ENCODE results near the gene SH2D1B.

The SH2D1B gene

GRCh38 chr1:162397943-162398560 is 13.9 kb downstream of the SH2D1B start:
- no peak for DNase-seq

DNA sequence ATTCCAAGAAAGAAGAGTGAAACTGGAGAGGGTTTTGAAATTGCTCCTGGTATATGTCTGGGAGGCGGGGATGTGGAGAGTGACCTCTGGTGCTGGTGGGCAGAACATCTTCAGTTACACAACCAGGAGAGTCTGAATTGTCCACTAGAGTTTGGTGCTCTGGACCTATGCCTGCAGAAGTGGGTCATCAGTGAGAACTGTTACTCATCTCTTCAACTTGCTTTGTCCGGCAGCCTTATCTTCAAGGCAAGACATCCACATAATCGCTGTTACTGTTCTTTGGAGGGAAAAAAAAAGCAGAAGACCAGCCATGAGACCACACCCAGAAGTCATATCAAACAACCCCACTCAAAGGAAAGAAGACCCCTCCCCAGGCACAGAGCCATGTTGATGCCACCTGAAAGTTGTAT is 14.9 kb downstream of the SH2D1B start:
- no peak for DNase-seq

- no peak for DNase-seq
Measured at GRCh38 chr1:162396201-162396906, 15.6 kb downstream of the SH2D1B start.

GRCh38 chr1:162391790-162392563 is 20.0 kb downstream of the SH2D1B start:
- peak; percentile 58 for DNase-seq

GRCh38 chr1:162390396-162391185 is 21.3 kb downstream of the SH2D1B start:
- no peak for DNase-seq

DNA sequence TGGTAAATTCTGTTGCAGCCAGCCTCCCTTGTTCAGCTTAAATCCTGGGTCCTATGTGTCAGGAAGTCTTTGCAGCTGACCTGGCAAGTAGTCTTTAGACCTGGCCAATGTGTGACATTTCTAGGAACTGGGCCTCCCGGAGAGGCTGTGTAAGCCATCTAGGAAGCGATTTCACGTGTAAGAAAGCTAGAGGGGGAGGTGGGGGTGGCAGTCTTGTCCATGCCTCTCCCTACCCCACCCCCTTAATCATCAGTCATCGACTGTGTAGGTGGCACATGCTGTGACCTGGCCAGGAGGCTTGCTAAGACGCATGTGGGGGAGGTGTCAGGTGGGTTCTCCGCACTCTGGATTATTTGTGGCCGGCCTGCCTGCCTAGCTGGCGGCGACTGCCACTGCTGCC is 22.0 kb downstream of the SH2D1B start:
- DNase-seq = no peak

- DNase-seq = no peak
Measured at GRCh38 chr1:162389021-162389818, 22.7 kb downstream of the SH2D1B start.

- no peak for DNase-seq
Measured at GRCh38 chr1:162388615-162389014, 23.3 kb downstream of the SH2D1B start.

DNA sequence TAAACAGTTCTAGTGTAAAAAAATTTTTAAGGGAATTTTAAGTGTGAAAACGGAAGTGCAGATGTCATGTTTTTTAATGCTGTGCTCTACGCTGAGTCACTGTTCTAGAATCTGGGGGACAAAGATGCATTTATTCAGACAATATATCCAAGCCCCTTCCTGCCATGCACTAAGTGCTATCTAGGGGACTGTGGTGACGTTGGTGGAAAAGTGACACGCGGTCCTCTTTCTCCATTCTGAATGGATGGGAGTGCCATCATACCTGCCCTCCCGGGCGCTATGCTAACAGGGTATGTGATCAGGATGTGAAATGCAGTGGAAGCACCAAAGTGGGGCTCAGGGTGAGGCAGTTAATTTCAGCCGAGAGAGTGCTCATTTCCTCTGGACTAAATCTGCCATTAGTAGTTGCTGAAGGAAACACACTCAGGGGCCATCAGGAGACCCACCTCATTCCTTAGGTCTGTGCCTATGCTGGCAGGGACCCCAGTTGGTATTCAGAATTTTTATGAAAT is 23.8 kb downstream of the SH2D1B start:
- DNase-seq = no peak

DNA sequence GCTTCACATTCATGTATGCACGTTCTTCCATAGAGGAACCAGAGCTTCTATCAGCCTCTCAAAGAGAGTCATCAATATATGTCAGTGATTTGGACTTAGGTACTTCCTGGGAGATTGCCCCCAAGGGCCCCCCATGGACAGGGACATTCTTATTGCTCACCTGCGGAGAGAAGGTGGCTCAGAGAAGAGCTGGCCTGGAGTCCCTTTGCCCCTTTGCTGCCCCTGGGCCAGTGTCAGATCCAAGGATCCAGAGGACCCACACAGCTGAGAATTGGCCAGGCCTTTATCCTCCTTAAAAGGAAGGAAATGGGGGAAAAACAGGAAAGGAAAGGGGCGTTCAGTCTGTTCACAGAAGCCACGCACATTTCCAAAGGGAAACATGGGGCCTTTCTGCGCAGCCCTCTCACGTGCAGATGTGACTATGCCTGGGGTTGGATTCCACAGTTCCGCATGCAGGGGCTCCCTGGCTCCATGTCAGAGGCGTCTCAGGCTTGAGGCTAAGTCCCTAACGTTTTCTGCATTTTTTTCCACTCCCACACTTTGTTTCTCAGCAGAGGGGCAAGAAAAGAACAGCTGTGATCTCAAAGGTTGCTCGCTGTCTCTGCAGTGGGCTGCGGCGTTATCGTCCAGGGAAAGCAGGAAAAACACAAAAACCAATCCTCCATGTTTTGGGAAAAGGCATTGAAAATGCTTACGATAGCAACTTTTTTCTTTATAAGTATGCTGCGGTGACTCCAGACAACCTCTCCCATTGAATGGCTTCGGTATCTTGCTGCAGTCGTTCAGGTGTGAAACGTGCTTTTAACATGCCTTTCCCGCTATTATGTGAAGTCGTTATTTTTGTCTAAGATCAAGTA is 24.5 kb downstream of the SH2D1B start:
- DNase-seq = no peak

GRCh38 chr1:162386292-162387225 is 25.4 kb downstream of the SH2D1B start:
- DNase-seq = no peak

DNA sequence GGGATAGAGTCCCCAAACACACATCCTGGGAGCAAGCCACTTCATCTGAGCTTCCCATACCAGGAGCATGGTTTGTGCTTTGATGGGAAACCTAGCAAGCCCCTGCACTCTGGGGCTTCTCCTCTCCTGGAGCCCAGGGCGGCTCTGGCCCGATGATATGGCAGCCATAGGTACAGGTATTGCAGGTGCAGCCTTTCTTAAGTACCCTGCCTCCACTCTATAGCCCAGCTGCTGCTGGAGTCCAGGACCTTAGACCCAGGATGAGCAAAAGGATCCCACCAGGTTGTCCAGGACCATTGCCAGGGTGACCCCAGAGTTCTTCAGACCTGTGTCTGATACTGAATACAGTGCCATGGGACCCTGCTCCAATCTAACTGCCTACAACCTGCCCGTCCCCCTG is 26.2 kb downstream of the SH2D1B start:
- no peak for DNase-seq

- no peak for DNase-seq
Measured at GRCh38 chr1:162385280-162385623, 26.7 kb downstream of the SH2D1B start.

GRCh38 chr1:162384601-162385279 is 27.2 kb downstream of the SH2D1B start:
- no peak for DNase-seq

- DNase-seq = no peak
Measured at GRCh38 chr1:162384116-162384515, 27.8 kb downstream of the SH2D1B start.

DNA sequence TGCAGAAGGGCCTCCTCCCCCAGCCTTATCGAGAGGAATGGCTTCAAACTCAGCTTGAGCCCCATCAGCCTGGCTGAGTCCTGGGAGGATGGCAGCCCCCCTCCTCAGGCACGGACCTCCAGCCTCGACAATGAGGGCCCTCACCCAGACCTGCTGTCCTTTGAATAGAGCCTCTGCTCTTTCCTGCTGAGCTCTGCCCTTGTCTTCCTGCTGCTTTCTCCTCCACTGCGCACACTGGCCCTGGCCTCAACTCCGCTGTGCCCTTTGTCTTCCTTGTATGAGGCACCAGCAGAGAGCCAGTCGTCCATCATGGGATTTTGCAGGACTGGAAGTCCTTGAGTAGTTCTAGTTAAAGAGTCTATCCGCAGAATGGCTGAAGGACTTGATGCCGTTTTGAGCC is 28.4 kb downstream of the SH2D1B start:
- DNase-seq = no peak

- no peak for DNase-seq
Measured at GRCh38 chr1:162383091-162383490, 28.8 kb downstream of the SH2D1B start.

DNA sequence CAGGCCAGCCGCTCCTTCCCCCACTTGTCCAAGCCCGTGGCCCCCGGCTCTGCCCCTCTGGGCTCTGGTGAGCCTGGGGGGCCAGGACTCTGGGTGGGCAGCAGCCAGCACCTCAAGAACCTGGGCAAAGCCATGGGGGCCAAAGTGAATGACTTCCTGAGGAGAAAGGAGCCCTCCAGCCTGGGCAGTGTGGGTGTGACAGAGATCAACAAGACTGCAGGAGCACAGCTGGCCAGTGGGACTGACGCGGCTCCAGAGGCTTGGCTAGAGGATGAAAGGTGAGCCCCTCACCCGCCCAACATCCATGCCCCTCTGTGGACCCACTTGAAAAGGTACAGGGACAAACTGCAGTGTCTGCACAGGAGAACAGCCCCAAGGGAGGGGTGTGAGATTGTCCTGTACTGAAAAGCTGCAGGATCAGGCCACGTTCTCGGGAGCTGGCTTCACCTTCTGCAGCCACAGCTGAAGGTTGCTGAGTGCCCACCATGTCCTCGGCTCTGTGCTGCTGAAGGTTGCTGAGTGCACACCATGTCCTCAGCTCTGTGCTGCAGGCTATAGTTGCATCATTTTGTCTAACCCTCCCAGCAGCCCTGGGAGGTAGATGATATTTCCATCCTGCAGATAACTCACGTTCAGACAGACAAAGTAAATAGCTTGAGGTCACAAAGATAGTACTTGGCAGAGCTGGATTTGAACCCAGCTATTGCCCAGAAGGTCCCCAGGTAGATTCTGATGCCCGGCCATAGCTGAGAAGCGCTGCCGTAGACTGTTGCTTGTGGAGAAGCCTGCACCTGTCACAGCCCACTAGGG is 29.8 kb downstream of the SH2D1B start:
- no peak for DNase-seq

DNA sequence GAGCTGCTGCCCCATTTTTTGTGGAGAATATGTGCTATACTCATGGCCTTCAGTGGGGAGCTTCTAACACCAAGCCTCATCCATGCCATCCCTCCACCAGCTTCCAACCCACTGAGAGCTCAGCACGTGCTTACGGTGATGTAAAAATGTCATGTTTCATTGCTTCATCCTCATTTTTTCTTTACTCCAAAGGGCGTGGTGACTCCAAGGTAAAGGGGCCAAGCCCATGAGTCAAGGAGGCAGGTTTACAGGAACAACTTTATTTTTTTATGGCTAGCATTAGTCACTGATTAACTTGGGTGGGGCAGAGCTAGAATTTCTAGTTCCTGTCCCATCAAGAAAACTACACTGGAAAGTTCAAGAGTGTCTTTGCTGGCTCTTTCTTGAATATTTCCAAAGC is 30.6 kb downstream of the SH2D1B start, which contains the start of gene C1orf226:
TSS of gene C1orf226 (plus strand) at position 346 of the 400 bp plus-strand sequence. CDS start 174 bp downstream, outside the sequence.
- DNase-seq = no peak

Measured in suppressor macrophage treated with lipopolysaccharide for 4 hours (primary cell).